B cell (primary cell): Measurements from ENCODE around the gene PDCD1LG2. TPM values are rescaled to one million over a fixed set of nuclear protein-coding genes. Genes with fewer than 3 reads are reported as not detected.

Experiments used
- ATAC-seq: fragments of 200-7000 bp; cut with Tn5 transposase; one replicate; pipeline ENCODE4 v1.10.0; 2021; ENCODE audit warnings: low read depth, mild to moderate bottlenecking, moderate number of reproducible peaks, moderate library complexity
- CTCF ChIA-PET: fragments of 350-600 bp; sonication (Branson Sonifier 250); formaldehyde crosslinking; loops from one replicate; lab custom pipeline; 2021; ENCODE audit warnings: antibody characterized with exemption, inconsistent platforms; lab: Charles Lee
- POLR2A ChIA-PET: fragments of 350-600 bp; sonication (Branson Sonifier 250); formaldehyde crosslinking; loops from one replicate; lab custom pipeline; 2021; ENCODE audit warnings: antibody characterized with exemption; lab: Charles Lee
- DNase-seq: peaks from one replicate; pipeline ENCODE4 v3.0.0; 2013
- H2AFZ ChIP-seq: 2 replicates; pipeline ENCODE4 v1.6.1; 2012; ENCODE audit warnings: mild to moderate bottlenecking, low read depth, low read length; ENCODE audit not compliant: insufficient read depth, poor library complexity, severe bottlenecking
- H3K27ac ChIP-seq, 2 donors: 1 replicate in 1 of 2; 2 replicates in 1 of 2; pipeline ENCODE4 v1.5.1; 2012 to 2013; ENCODE audit warnings: low read length in 2 of 2, mild to moderate bottlenecking in 2 of 2, moderate library complexity in 1 of 2
- H3K27me3 ChIP-seq, 4 experiments: fragments of 200-600 bp in 1 of 4; sonication (generic) in 1 of 4; replicated peaks in 1 of 4; 1 replicate in 2 of 4; 2 replicates in 2 of 4; pipeline versions ENCODE4 v1.6.1 to v1.7.0; 2013 to 2016; ENCODE audit warnings: low read length in 3 of 4, mild to moderate bottlenecking in 2 of 4, mixed read lengths in 1 of 4, moderate library complexity in 1 of 4; ENCODE audit not compliant: insufficient read depth in 4 of 4, control insufficient read depth in 3 of 4; ENCODE audit errors: control extremely low read depth in 1 of 4
- H3K36me3 ChIP-seq, 2 experiments: replicated peaks in 1 of 2; 1 replicate in 1 of 2; 2 replicates in 1 of 2; pipeline versions ENCODE4 v1.6.1 to v1.7.1; 2013; ENCODE audit warnings: low read length in 1 of 2; ENCODE audit not compliant: insufficient read depth in 2 of 2, control insufficient read depth in 1 of 2; ENCODE audit errors: control extremely low read depth in 1 of 2, extremely low read depth in 1 of 2
- H3K4me1 ChIP-seq, 2 donors: fragments of 200-600 bp in 1 of 2; sonication (generic) in 1 of 2; 1 replicate in 1 of 2; 2 replicates in 1 of 2; pipeline versions ENCODE4 v1.5.1 to v1.6.1; 2013 to 2017; ENCODE audit warnings: low read length in 2 of 2; ENCODE audit not compliant: control insufficient read depth in 2 of 2, insufficient read depth in 2 of 2
- H3K4me2 ChIP-seq: replicated peaks from 2 replicates; pipeline ENCODE3; 2012; ENCODE audit warnings: mild to moderate bottlenecking, low read depth, low read length; ENCODE audit not compliant: poor library complexity, severe bottlenecking
- H3K4me3 ChIP-seq, 5 experiments: fragments of 200-600 bp in 1 of 5; sonication (generic) in 1 of 5; 1 replicate in 3 of 5; 2 replicates in 2 of 5; pipeline versions ENCODE4 v1.5.1 to v1.7.0; 2011 to 2016; ENCODE audit warnings: low read length in 4 of 5, mild to moderate bottlenecking in 4 of 5, low read depth in 2 of 5, control low read depth in 1 of 5, moderate library complexity in 1 of 5; ENCODE audit not compliant: insufficient read depth in 1 of 5; ENCODE audit errors: control extremely low read depth in 1 of 5, extremely low read depth in 1 of 5
- H3K79me2 ChIP-seq: fragments of 200-600 bp; sonication (generic); one replicate; pipeline ENCODE4 v1.6.0; 2016; ENCODE audit warnings: low read length; ENCODE audit not compliant: control insufficient read depth, insufficient read depth
- H3K9ac ChIP-seq: fragments of 200-600 bp; sonication (generic); 2 replicates; pipeline ENCODE4 v1.6.1; 2017; ENCODE audit warnings: mild to moderate bottlenecking, low read length, moderate library complexity
- H3K9me3 ChIP-seq, 3 donors: one replicate each; pipeline versions ENCODE4 v1.6.1 to v1.7.1; 2013; ENCODE audit warnings: low read length in 2 of 3; ENCODE audit not compliant: control insufficient read depth in 2 of 3, insufficient read depth in 1 of 3; ENCODE audit errors: control extremely low read depth in 1 of 3
- H4K20me1 ChIP-seq: 2 replicates; pipeline ENCODE4 v1.6.0; 2012; ENCODE audit warnings: mild to moderate bottlenecking, low read length; ENCODE audit not compliant: insufficient read depth, control insufficient read depth, poor library complexity, severe bottlenecking
- H3K27ac Mint-ChIP-seq: one replicate; pipeline ENCODE4 v1.8.0; 2021; ENCODE audit warnings: mixed read lengths
- H3K27me3 Mint-ChIP-seq: one replicate; pipeline ENCODE4 v1.8.0; 2021; ENCODE audit warnings: mixed read lengths
- H3K4me1 Mint-ChIP-seq: one replicate; pipeline ENCODE4 v1.8.0; 2021; ENCODE audit warnings: mixed read lengths
- H3K4me3 Mint-ChIP-seq: one replicate; pipeline ENCODE4 v1.8.0; 2021; ENCODE audit warnings: mixed read lengths
- H3K9me3 Mint-ChIP-seq: one replicate; pipeline ENCODE4 v1.8.0; 2022; ENCODE audit warnings: mixed read lengths; ENCODE audit not compliant: insufficient read depth
- EZH2 ChIP-seq: IDR thresholded peaks from 2 replicates; pipeline ENCODE4 v1.6.1; 2012; ENCODE audit warnings: borderline replicate concordance, low read depth, mild to moderate bottlenecking, moderate library complexity, low read length; ENCODE audit not compliant: insufficient read depth, poor library complexity, severe bottlenecking
- WGBS: methylation state at CpG from one replicate; pipeline ENCODE4 v1.1.5; 2013; ENCODE audit warnings: missing lambda C conversion rate; ENCODE audit not compliant: insufficient coverage; 5-methylcytosine and 5-hydroxymethylcytosine counted together
- intact Hi-C: fragments of 100-400 bp; cut with micrococcal nuclease; formaldehyde crosslinking; loops from one replicate; pipeline ENCODE4 v1.10.0; 2022
- polyA plus RNA-seq: library from polyadenylated mRNA; depleted of rRNA; stranded (reverse); fragments of >200 nt; gene quantifications from 2 replicates; pipeline ENCODE4 v1.2.3, GENCODE V29; 2012
- total RNA-seq, 2 donors: library from RNA; stranded (reverse); fragments of 120-200 nt in 1 of 2; gene quantifications; 1 replicate in 1 of 2; 2 replicates in 1 of 2; pipeline versions ENCODE4 v1.2.3 to v1.2.4, GENCODE V29; 2013 to 2022
- TF ChIP-seq, protein P1 (sequence below): fragments of 200-600 bp; IDR thresholded peaks from one replicate; pipeline ENCODE4 v1.8.0; 2022; ENCODE audit warnings: antibody characterized with exemption, mild to moderate bottlenecking

PDCD1LG2 gene
- total and polyA plus RNA-seq, 2 donors (not counting 1 experiment from before 2014, with no cell fraction given) = 0.67 TPM; not detected in 1

DNA sequence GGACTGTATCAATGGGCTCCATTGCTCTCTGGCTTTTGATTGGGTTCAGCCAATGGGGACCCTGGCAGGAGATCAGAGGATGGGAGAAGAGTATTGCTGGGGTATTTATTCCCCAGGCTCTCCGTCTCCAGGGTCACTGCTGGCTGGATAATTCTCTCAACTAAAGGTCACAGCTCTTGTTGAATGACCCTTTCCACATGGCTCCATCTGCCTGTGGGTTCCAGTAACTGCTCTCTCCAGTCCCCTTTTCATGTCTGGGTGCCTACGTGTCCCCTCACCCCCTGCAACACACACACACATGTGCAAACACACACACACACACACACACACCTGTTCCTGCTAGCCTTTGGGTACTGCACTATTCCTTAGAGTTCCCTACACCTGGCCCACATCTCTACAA lies 64.7 kb downstream of the PDCD1LG2 start:
- ATAC-seq (no peak), DNase-seq (no peak)
- H3K36me3 ChIP-seq = no peaks in the 10 kb centered on the region
- H3K9me3 Mint-ChIP-seq = no peaks in the 10 kb centered on the region
- no peaks in the 10 kb centered on the region for H3K27me3 Mint-ChIP-seq
- H3K9ac ChIP-seq = no peak overlapping the region
- ChIA-PET POLR2A (no interaction called here), CTCF (interaction anchor here (0.6 kb wide), 1 partner anchor 818 kb away, joined by 3 read pairs; no protein-coding TSS in a partner anchor)
- H3K27ac ChIP-seq = no peak overlapping the region
- peaks cover 12% of the 10 kb centered on the region for H3K4me1 Mint-ChIP-seq
- H3K4me1 ChIP-seq = peaks cover 0 to 4% of the 10 kb centered on the region in 2 donors
- no peaks in the 10 kb centered on the region for H3K27me3 ChIP-seq
- H3K79me2 ChIP-seq = no peaks in the 10 kb centered on the region
- H3K4me2 ChIP-seq = no peak overlapping the region
- intact Hi-C loops = no loop called here
- H3K9me3 ChIP-seq = peaks cover 0 to 2% (median 0%) of the 10 kb centered on the region in 3 donors
- TF ChIP-seq EZH2 = no peak
- TF ChIP-seq, protein P1, sequence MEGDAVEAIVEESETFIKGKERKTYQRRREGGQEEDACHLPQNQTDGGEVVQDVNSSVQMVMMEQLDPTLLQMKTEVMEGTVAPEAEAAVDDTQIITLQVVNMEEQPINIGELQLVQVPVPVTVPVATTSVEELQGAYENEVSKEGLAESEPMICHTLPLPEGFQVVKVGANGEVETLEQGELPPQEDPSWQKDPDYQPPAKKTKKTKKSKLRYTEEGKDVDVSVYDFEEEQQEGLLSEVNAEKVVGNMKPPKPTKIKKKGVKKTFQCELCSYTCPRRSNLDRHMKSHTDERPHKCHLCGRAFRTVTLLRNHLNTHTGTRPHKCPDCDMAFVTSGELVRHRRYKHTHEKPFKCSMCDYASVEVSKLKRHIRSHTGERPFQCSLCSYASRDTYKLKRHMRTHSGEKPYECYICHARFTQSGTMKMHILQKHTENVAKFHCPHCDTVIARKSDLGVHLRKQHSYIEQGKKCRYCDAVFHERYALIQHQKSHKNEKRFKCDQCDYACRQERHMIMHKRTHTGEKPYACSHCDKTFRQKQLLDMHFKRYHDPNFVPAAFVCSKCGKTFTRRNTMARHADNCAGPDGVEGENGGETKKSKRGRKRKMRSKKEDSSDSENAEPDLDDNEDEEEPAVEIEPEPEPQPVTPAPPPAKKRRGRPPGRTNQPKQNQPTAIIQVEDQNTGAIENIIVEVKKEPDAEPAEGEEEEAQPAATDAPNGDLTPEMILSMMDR = no peak
- no peaks in the 10 kb centered on the region for H4K20me1 ChIP-seq
- no peak overlapping the region for H2AFZ ChIP-seq
- no peak overlapping the region for H3K4me3 Mint-ChIP-seq
- no peak overlapping the region for H3K27ac Mint-ChIP-seq
- WGBS = 100% methylated on average over 2 of the region's 2 CpGs
- H3K4me3 ChIP-seq = no peak overlapping the region

DNA sequence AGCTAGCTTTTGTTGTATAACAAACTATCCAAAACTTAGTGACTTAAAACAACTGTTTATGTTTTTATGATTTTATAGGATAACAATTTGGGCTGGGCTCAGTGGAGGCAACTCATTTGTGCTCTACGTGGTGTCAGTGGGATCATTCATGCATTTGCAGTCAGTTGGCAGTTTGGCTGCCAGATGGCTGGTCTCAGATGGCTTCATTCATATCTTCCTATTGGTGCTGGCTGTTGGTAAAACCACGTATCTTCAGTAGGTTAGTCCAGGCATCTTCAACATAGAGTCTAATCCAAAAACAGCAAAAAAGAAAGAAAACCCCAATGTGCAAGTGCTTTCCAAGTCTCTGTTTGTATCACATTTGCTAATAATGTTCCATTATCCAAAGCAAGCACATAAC lies 66.9 kb downstream of the PDCD1LG2 start:
- CTCF ChIA-PET = no interaction called here

More for the DNA sequence above, 66.9 kb downstream of the PDCD1LG2 start:
- intact Hi-C loops = no loop called here
- no peak overlapping the region for H3K9ac ChIP-seq
- H3K4me3 Mint-ChIP-seq = no peak overlapping the region
- H2AFZ ChIP-seq = no peak overlapping the region
- H3K9me3 Mint-ChIP-seq = no peaks in the 10 kb centered on the region
- H3K27ac ChIP-seq = no peak overlapping the region
- peaks cover 0 to 4% of the 10 kb centered on the region in 2 donors for H3K4me1 ChIP-seq
- no peak overlapping the region for H3K4me3 ChIP-seq
- no CpG with 5 or more reads among the region's 2 CpGs for WGBS
- H3K79me2 ChIP-seq = no peaks in the 10 kb centered on the region
- TF ChIP-seq, protein P1 = no peak
- TF ChIP-seq EZH2 = no peak
- H4K20me1 ChIP-seq = no peaks in the 10 kb centered on the region
- no peaks in the 10 kb centered on the region for H3K36me3 ChIP-seq
- no peaks in the 10 kb centered on the region for H3K27me3 ChIP-seq
- POLR2A ChIA-PET = no interaction called here
- DNase-seq (no peak), ATAC-seq (no peak)
- no peak overlapping the region for H3K27ac Mint-ChIP-seq
- H3K4me1 Mint-ChIP-seq = peaks cover 22% of the 10 kb centered on the region
- H3K9me3 ChIP-seq = peaks cover 0 to 2% (median 0%) of the 10 kb centered on the region in 3 donors
- H3K4me2 ChIP-seq = no peak overlapping the region
- H3K27me3 Mint-ChIP-seq = no peaks in the 10 kb centered on the region
